GM19099 (cell line): Measurements from ENCODE around the gene MED13.

Source experiments
- POLR2A ChIP-seq: IDR thresholded peaks from 3 replicates; pipeline ENCODE4 v1.6.1; 2011; ENCODE audit warnings: low read depth; ENCODE audit not compliant: insufficient read length; ENCODE audit errors: extremely low read depth

MED13 gene

GRCh38 chr17:62064791-62065563, at the start of gene MED13:
Gene MED13, minus strand, starts transcription at chr17:62065278. Its CDS starts 73 bp downstream, at chr17:62065205.
- peak; percentile 31 for TF ChIP-seq POLR2A

- no peak for TF ChIP-seq POLR2A
Measured at GRCh38 chr17:62112229-62112628, 47.2 kb upstream of the MED13 start.

GRCh38 chr17:62111562-62112171, 46.6 kb upstream of the MED13 start:
- TF ChIP-seq POLR2A, result no peak

- no peak for TF ChIP-seq POLR2A
Measured at GRCh38 chr17:62110923-62111484, 45.9 kb upstream of the MED13 start.

- no peak for TF ChIP-seq POLR2A
Measured at GRCh38 chr17:62109924-62110323, 44.8 kb upstream of the MED13 start.

- TF ChIP-seq POLR2A, result no peak
Measured at GRCh38 chr17:62109378-62109902, 44.4 kb upstream of the MED13 start.

- no peak for TF ChIP-seq POLR2A
Measured at GRCh38 chr17:62105861-62106260, 40.8 kb upstream of the MED13 start.

GRCh38 chr17:62105357-62105756, 40.3 kb upstream of the MED13 start:
- no peak for TF ChIP-seq POLR2A

GRCh38 chr17:62101515-62101914, 36.4 kb upstream of the MED13 start:
- no peak for TF ChIP-seq POLR2A

GRCh38 chr17:62101090-62101489, 36.0 kb upstream of the MED13 start:
- no peak for TF ChIP-seq POLR2A

GRCh38 chr17:62100055-62100454, 35.0 kb upstream of the MED13 start:
- no peak for TF ChIP-seq POLR2A

- TF ChIP-seq POLR2A, result no peak
Measured at GRCh38 chr17:62099532-62099931, 34.5 kb upstream of the MED13 start.

GRCh38 chr17:62098623-62099231, 33.6 kb upstream of the MED13 start:
- peak; percentile 30 for TF ChIP-seq POLR2A

GRCh38 chr17:62096401-62096670, 31.3 kb upstream of the MED13 start:
- no peak for TF ChIP-seq POLR2A

GRCh38 chr17:62094175-62094574, 29.1 kb upstream of the MED13 start:
- TF ChIP-seq POLR2A, result no peak

- no peak for TF ChIP-seq POLR2A
Measured at GRCh38 chr17:62093188-62094155, 28.4 kb upstream of the MED13 start.
